PC-3 (cell line): ENCODE results near the gene SOCS4. TPM values are rescaled to one million over a fixed set of nuclear protein-coding genes. Genes with fewer than 3 reads are reported as not detected.

Experiments
- ATAC-seq: fragments of 200-7000 bp; cut with Tn5 transposase; 2 replicates; pipeline ENCODE4 v1.9.1; 2020; ENCODE audit warnings: mild to moderate bottlenecking, moderate library complexity
- BruUV-seq: library from RNA; stranded (reverse); fragments of 400-500 nt; replicated peaks from 2 replicates; lab custom pipeline; 2021; lab: Mats Ljungman, UMichigan
- CTCF ChIA-PET: fragments of 300-600 bp; sonication (Branson Sonifier 250); formaldehyde crosslinking; loops from one replicate; lab custom pipeline; 2022; ENCODE audit warnings: antibody characterized with exemption; lab: Charles Lee
- POLR2A ChIA-PET: fragments of 300-600 bp; sonication (Branson Sonifier 250); formaldehyde crosslinking; loops from one replicate; lab custom pipeline; 2022; ENCODE audit warnings: antibody characterized with exemption; ENCODE audit not compliant: unreplicated experiment; lab: Charles Lee
- DNase-seq: peaks from one replicate; pipeline ENCODE4 v3.0.0-alpha.2; 2015
- H2AFZ ChIP-seq: fragments of 300-600 bp; sonication (generic); 2 replicates; pipeline ENCODE4 v1.6.0; 2016; ENCODE audit warnings: antibody characterized with exemption, low read length
- H3F3A ChIP-seq: fragments of 300-600 bp; sonication (generic); one replicate; pipeline ENCODE4 v1.6.0; 2017; ENCODE audit warnings: antibody characterized with exemption, low read length, control low read depth, mild to moderate bottlenecking; ENCODE audit not compliant: unreplicated experiment
- H3K27ac ChIP-seq: fragments of 300-600 bp; sonication (generic); 2 replicates; pipeline ENCODE4 v1.5.1; 2016; ENCODE audit warnings: mild to moderate bottlenecking, low read length
- H3K27me3 ChIP-seq: fragments of 300-600 bp; sonication (generic); 2 replicates; pipeline ENCODE4 v1.6.1; 2016; ENCODE audit warnings: low read length, mixed read lengths
- H3K36me3 ChIP-seq: fragments of 300-600 bp; sonication (generic); 2 replicates; pipeline ENCODE4 v1.6.1; 2016; ENCODE audit warnings: low read depth, mixed run types, low read length, mixed read lengths
- H3K4me1 ChIP-seq: fragments of 300-600 bp; sonication (generic); 2 replicates; pipeline ENCODE4 v1.5.1; 2016; ENCODE audit warnings: low read length; ENCODE audit not compliant: insufficient read depth
- H3K4me2 ChIP-seq: fragments of 300-600 bp; sonication (generic); 2 replicates; pipeline ENCODE4 v1.6.0; 2016; ENCODE audit warnings: low read length
- H3K4me3 ChIP-seq: fragments of 300-600 bp; sonication (generic); 2 replicates; pipeline ENCODE4 v1.5.1; 2016; ENCODE audit warnings: mild to moderate bottlenecking, low read length, mixed read lengths
- H3K79me2 ChIP-seq: fragments of 300-600 bp; sonication (generic); 2 replicates; pipeline ENCODE4 v1.6.1; 2017; ENCODE audit warnings: low read length, mixed read lengths
- H3K9ac ChIP-seq: fragments of 300-600 bp; sonication (generic); 2 replicates; pipeline ENCODE4 v1.6.0; 2016; ENCODE audit warnings: mild to moderate bottlenecking, low read length
- H3K9me2 ChIP-seq: fragments of 300-600 bp; sonication (generic); replicated peaks from 2 replicates; pipeline ENCODE4 v1.6.1; 2016; ENCODE audit warnings: mixed run types, low read length, mixed read lengths
- H3K9me3 ChIP-seq: fragments of 300-600 bp; sonication (generic); 2 replicates; pipeline ENCODE4 v1.6.1; 2016; ENCODE audit warnings: low read length, mixed read lengths
- H4K20me1 ChIP-seq: fragments of 300-600 bp; sonication (generic); 2 replicates; pipeline ENCODE4 v1.6.1; 2016; ENCODE audit warnings: low read length, mixed read lengths
- EZH2 ChIP-seq: fragments of 300-600 bp; sonication (generic); IDR thresholded peaks from one replicate; pipeline ENCODE4 v1.6.1; 2017; ENCODE audit warnings: antibody characterized with exemption, mild to moderate bottlenecking, low read length; ENCODE audit not compliant: unreplicated experiment
- EZH2phosphoT487 ChIP-seq: fragments of 300-600 bp; sonication (generic); IDR thresholded peaks from 2 replicates; pipeline ENCODE4 v1.6.1; 2018; ENCODE audit warnings: mild to moderate bottlenecking, antibody characterized with exemption, low read length, borderline replicate concordance
- intact Hi-C: fragments of 100-400 bp; cut with micrococcal nuclease; formaldehyde crosslinking; loops from 2 replicates; pipeline ENCODE4 v1.9.0; 2023
- total RNA-seq: library from RNA; depleted of rRNA; stranded (reverse); fragments of >200 nt; gene quantifications from 2 replicates; pipeline ENCODE4 v1.2.3, GENCODE V29; 2014
- TF ChIP-seq, protein P1 (sequence below): fragments of 300-600 bp; sonication (generic); conservative IDR thresholded peaks from 2 replicates; pipeline ENCODE4 v1.5.1; 2017; ENCODE audit warnings: antibody characterized with exemption, low read depth, mild to moderate bottlenecking, low read length

SOCS4 gene
- total RNA-seq, 1 experiment from 2014 or later: 22.5 TPM

- intact Hi-C loops: loop anchor here (1.0 to 2.0 kb wide), 3 partner anchors 19 to 149 kb away; partner anchors contain the start of genes GCH1, SOCS4 and WDHD1
- Histone ChIP-seq H2AFZ (peak within 1 kb of the TSS; percentile 91), H3K36me3 (peaks cover 20% of the 10 kb centered on the region), H3K4me3 (peak within 1 kb of the TSS; percentile 90), H3K9ac (peak within 1 kb of the TSS; percentile 96), H3K9me3 (no peaks in the 10 kb centered on the region), H3K4me2 (peak within 1 kb of the TSS; percentile 89), H4K20me1 (peaks cover 43% of the 10 kb centered on the region), H3F3A (peaks cover 11% of the 10 kb centered on the region), H3K79me2 (peaks cover 55% of the 10 kb centered on the region), H3K9me2 (no peaks in the 10 kb centered on the region), H3K4me1 (peaks cover 31% of the 10 kb centered on the region), H3K27ac (peak within 1 kb of the TSS; percentile 87), H3K27me3 (no peaks in the 10 kb centered on the region)
- ChIA-PET POLR2A (interaction anchor here (0.5 to 1.3 kb wide), 11 partner anchors 11 to 1512 kb away, joined by 3 to 13 read pairs (median 4); partner anchors contain the start of genes LGALS3, SOCS4 and WDHD1), CTCF (interaction anchor here (0.5 to 1.9 kb wide), 13 partner anchors 8 to 374 kb away, joined by 3 to 12 read pairs (median 5); partner anchors contain the start of genes SOCS4 and WDHD1)
- ATAC-seq (peak; percentile 89), DNase-seq (peak; percentile 100)
- TF ChIP-seq, protein P1, sequence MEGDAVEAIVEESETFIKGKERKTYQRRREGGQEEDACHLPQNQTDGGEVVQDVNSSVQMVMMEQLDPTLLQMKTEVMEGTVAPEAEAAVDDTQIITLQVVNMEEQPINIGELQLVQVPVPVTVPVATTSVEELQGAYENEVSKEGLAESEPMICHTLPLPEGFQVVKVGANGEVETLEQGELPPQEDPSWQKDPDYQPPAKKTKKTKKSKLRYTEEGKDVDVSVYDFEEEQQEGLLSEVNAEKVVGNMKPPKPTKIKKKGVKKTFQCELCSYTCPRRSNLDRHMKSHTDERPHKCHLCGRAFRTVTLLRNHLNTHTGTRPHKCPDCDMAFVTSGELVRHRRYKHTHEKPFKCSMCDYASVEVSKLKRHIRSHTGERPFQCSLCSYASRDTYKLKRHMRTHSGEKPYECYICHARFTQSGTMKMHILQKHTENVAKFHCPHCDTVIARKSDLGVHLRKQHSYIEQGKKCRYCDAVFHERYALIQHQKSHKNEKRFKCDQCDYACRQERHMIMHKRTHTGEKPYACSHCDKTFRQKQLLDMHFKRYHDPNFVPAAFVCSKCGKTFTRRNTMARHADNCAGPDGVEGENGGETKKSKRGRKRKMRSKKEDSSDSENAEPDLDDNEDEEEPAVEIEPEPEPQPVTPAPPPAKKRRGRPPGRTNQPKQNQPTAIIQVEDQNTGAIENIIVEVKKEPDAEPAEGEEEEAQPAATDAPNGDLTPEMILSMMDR: peak; percentile 100
- no peak for TF ChIP-seq EZH2
- BruUV-seq: no TSS peak
Measured at GRCh38 chr14:55051423-55052268, 24.6 kb downstream of the SOCS4 start, which contains the start of gene MAPK1IP1L. MAPK1IP1L (plus strand) TSS chr14:55051647; CDS start chr14:55061684, 10,037 bp downstream.

DNA sequence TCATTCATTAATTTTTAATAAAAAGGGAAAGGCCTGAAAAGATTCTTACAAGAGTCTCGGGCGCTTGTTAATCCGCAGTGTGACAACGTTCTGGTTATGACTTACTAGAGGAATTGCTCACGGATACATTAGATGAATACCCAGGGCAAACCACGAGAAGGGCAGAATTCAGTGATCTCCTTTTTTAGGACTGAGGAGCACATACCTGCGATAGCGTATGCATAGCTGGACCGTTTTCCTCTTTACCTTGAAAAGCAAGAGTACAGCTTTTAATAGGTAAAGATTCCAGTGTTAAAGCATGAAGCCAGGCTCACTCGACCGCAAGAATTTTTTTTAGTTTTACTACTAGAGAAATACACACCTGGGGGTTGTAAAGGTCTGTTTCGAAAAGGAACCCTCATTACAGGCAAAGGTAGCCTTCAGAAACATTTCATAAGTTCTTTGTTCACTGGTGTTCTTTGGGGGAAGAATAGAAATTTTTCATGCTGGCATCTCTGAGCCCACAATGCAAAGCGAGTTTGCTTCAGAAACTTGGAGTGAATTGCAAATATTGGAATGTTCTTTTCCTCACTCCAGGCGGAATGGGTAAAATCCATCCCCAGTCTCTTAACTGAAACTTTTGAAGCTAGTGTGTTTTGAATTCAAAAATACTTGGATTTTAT, 25.4 kb downstream of the SOCS4 start:
- TSS peak; percentile 49 for BruUV-seq
- ChIA-PET POLR2A (interaction anchor here (0.5 to 0.9 kb wide), 3 partner anchors 42 to 224 kb away, joined by 3 to 8 read pairs (median 5); partner anchors contain the start of gene LGALS3), CTCF (interaction anchor here (0.6 to 1.9 kb wide), 3 partner anchors 25 to 375 kb away, joined by 4 to 7 read pairs (median 4); partner anchors contain the start of genes SOCS4 and WDHD1)
- no peaks in the 10 kb centered on the region for H3K9me3 ChIP-seq
- DNase-seq (peak; percentile 33), ATAC-seq (no peak; the same call in 1 of the 2 replicates)
- peak overlapping the region; percentile 96 for H3K9ac ChIP-seq
- no peak for TF ChIP-seq EZH2phosphoT487
- no peak for TF ChIP-seq EZH2
- TF ChIP-seq, protein P1: no peak
- no peaks in the 10 kb centered on the region for H3K27me3 ChIP-seq
- peaks cover 31% of the 10 kb centered on the region for H3K4me1 ChIP-seq
- H3K27ac ChIP-seq: peak overlapping the region; percentile 87
- peaks cover 50% of the 10 kb centered on the region for H4K20me1 ChIP-seq
- no peaks in the 10 kb centered on the region for H3K9me2 ChIP-seq
- H3K79me2 ChIP-seq: peaks cover 63% of the 10 kb centered on the region
- H3F3A ChIP-seq: peaks cover 11% of the 10 kb centered on the region
- peaks cover 24% of the 10 kb centered on the region for H3K36me3 ChIP-seq
- peak overlapping the region; percentile 91 for H2AFZ ChIP-seq
- H3K4me3 ChIP-seq: peak overlapping the region; percentile 90
- intact Hi-C loops: loop anchor here (2.0 kb wide), 1 partner anchor 18 kb away; no protein-coding TSS in a partner anchor
- peak overlapping the region; percentile 89 for H3K4me2 ChIP-seq
